NB4 (cell line): ENCODE measurements around the gene NCAPG2.

ENCODE experiments used
- CTCF ChIP-seq: IDR thresholded peaks from one replicate; pipeline ENCODE4 v1.5.1; 2012; ENCODE audit warnings: low read depth, low read length
- POLR2A ChIP-seq: IDR thresholded peaks from 2 replicates; pipeline ENCODE4 v1.6.1; 2011; ENCODE audit warnings: mild to moderate bottlenecking; ENCODE audit not compliant: insufficient read length; ENCODE audit errors: extremely low read depth

- TF ChIP-seq CTCF (no peak), POLR2A (no peak)
These were observed 2.3 kb upstream of the NCAPG2 start for GRCh38 chr7:158706710-158707590.
